Measurements from ENCODE around the gene RBSN. TPM values are rescaled to one million over a fixed set of nuclear protein-coding genes. Genes with fewer than 3 reads are reported as not detected.

The RBSN gene
- total RNA-seq, 4 donors from 2014 or later: 40.9 to 46.0 (median 44.0) TPM

GRCh38 chr3:15050405-15051092 lies 48.4 kb downstream of the RBSN start:
- Histone ChIP-seq H3K4me1 (no peaks in the 10 kb centered on the region), H3K4me3 (no peak overlapping the region), H3K9me3 (no peaks in the 10 kb centered on the region), H3K27ac (no peak overlapping the region), H3K27me3 (no peaks in the 10 kb centered on the region), H3K36me3 (peaks cover 0 to 79% of the 10 kb centered on the region in 2 donors)
- TF ChIP-seq POLR2A (IDR thresholded peaks at IDR 0.05) (no peak), EP300 (IDR thresholded peaks at IDR 0.05) (no peak), POLR2AphosphoS5 (IDR thresholded peaks at IDR 0.05) (no peak), CTCF (IDR thresholded peaks at IDR 0.05) (no peak)
- no peak for ATAC-seq
- WGBS, 2 donors (ENCODE audit: low coverage in 1 of 2): 80 to 86% methylated on average over 1 to 2 of the region's 3 CpGs

GRCh38 chr3:15049584-15049983 lies 49.4 kb downstream of the RBSN start:
- Histone ChIP-seq H3K9me3 (no peaks in the 10 kb centered on the region), H3K4me1 (peaks cover 0 to under 1% (median 0%) of the 10 kb centered on the region in 3 donors), H3K4me3 (no peak overlapping the region), H3K27ac (no peak overlapping the region), H3K36me3 (peaks cover 0 to 89% of the 10 kb centered on the region in 2 donors), H3K27me3 (no peaks in the 10 kb centered on the region)
- no peak for ATAC-seq
- TF ChIP-seq POLR2AphosphoS5 (IDR thresholded peaks at IDR 0.05) (no peak), EP300 (IDR thresholded peaks at IDR 0.05) (no peak)
- WGBS, 2 donors (ENCODE audit: low coverage in 1 of 2): 60 to 80% methylated on average over 1 of the region's 2 CpGs

GRCh38 chr3:15045667-15046066 lies 53.3 kb downstream of the RBSN start:
- no peak for ATAC-seq
- Histone ChIP-seq H3K4me1 (peaks cover 0 to 4% (median 0%) of the 10 kb centered on the region in 3 donors), H3K4me3 (no peak overlapping the region), H3K36me3 (peaks cover 0 to 100% of the 10 kb centered on the region in 2 donors), H3K27ac (no peak overlapping the region), H3K27me3 (no peaks in the 10 kb centered on the region), H3K9me3 (no peaks in the 10 kb centered on the region)
- WGBS, 2 donors (ENCODE audit: low coverage in 1 of 2): 40 to 70% methylated on average over 1 of the region's 1 CpG
- TF ChIP-seq EP300 (IDR thresholded peaks at IDR 0.05) (no peak), POLR2A (IDR thresholded peaks at IDR 0.05) (no peak), POLR2AphosphoS5 (IDR thresholded peaks at IDR 0.05) (no peak), CTCF (IDR thresholded peaks at IDR 0.05) (no peak)

- ATAC-seq: no peak
- 67 to 85% methylated on average over 7 of the region's 7 CpGs for WGBS, 2 donors (ENCODE audit: low coverage in 1 of 2)
- Histone ChIP-seq H3K27me3 (no peaks in the 10 kb centered on the region), H3K9me3 (no peaks in the 10 kb centered on the region), H3K36me3 (peaks cover 0 to 100% of the 10 kb centered on the region in 2 donors), H3K27ac (no peak overlapping the region), H3K4me1 (peaks cover 0 to 9% (median 0%) of the 10 kb centered on the region in 3 donors), H3K4me3 (no peak overlapping the region)
- TF ChIP-seq POLR2A (IDR thresholded peaks at IDR 0.05): no peak
- no peak for TF ChIP-seq EP300 (IDR thresholded peaks at IDR 0.05)
- no peak for TF ChIP-seq CTCF (IDR thresholded peaks at IDR 0.05)
- TF ChIP-seq POLR2AphosphoS5 (IDR thresholded peaks at IDR 0.05): no peak
Observed at GRCh38 chr3:15044326-15044725, 54.6 kb downstream of the RBSN start.

GRCh38 chr3:15043408-15044171 lies 55.4 kb downstream of the RBSN start:
- no peaks in the 10 kb centered on the region for H3K27me3 ChIP-seq
- H3K4me1 ChIP-seq: peaks cover 0 to 9% (median 0%) of the 10 kb centered on the region in 3 donors
- no peak for ATAC-seq
- 62 to 85% methylated on average over 4 to 8 of the region's 11 CpGs for WGBS, 2 donors (ENCODE audit: low coverage in 1 of 2)
- TF ChIP-seq EP300 (IDR thresholded peaks at IDR 0.05) (no peak), POLR2AphosphoS5 (IDR thresholded peaks at IDR 0.05) (no peak), CTCF (IDR thresholded peaks at IDR 0.05) (no peak), POLR2A (IDR thresholded peaks at IDR 0.05) (no peak)
- no peak overlapping the region for H3K27ac ChIP-seq
- no peak overlapping the region for H3K4me3 ChIP-seq
- no peaks in the 10 kb centered on the region for H3K9me3 ChIP-seq
- peaks cover 0 to 100% of the 10 kb centered on the region in 2 donors for H3K36me3 ChIP-seq

Data from gastroesophageal sphincter (tissue), 4 donors.